WTC11 (cell line): ENCODE results near the gene ARID4B. TPM values are rescaled to one million over a fixed set of nuclear protein-coding genes. Genes with fewer than 3 reads are reported as not detected.

Experiments used
- CBFB ChIP-seq: sonication (generic); formaldehyde crosslinking; IDR thresholded peaks from 2 replicates; pipeline ENCODE4 v1.8.1; 2022; ENCODE audit warnings: mild to moderate bottlenecking, low read depth, missing genetic modification reagents
- CREB1 ChIP-seq: sonication (generic); formaldehyde crosslinking; IDR thresholded peaks from 2 replicates; pipeline ENCODE4 v1.8.0; 2023; ENCODE audit warnings: mild to moderate bottlenecking, missing genetic modification reagents
- ELF4 ChIP-seq: sonication (generic); formaldehyde crosslinking; IDR thresholded peaks from 2 replicates; pipeline ENCODE4 v1.8.1; 2022; ENCODE audit warnings: low read depth, mild to moderate bottlenecking, moderate library complexity, missing genetic modification reagents
- EMX1 ChIP-seq: fragments of 250-450 bp; sonication (Bioruptor Pico); IDR thresholded peaks from 2 replicates; pipeline ENCODE4 v1.8.0; 2021; ENCODE audit warnings: mild to moderate bottlenecking
- ETV6 ChIP-seq: sonication (generic); formaldehyde crosslinking; IDR thresholded peaks from 2 replicates; pipeline ENCODE4 v1.8.1; 2022; ENCODE audit warnings: mild to moderate bottlenecking, missing genetic modification reagents
- FOXK1 ChIP-seq: sonication (generic); formaldehyde crosslinking; IDR thresholded peaks from 2 replicates; pipeline ENCODE4 v1.8.0; 2022; ENCODE audit warnings: mild to moderate bottlenecking, moderate library complexity, missing genetic modification reagents
- FOXP1 ChIP-seq: sonication (generic); formaldehyde crosslinking; IDR thresholded peaks from 2 replicates; pipeline ENCODE4 v1.8.0; 2022; ENCODE audit warnings: missing genetic modification reagents, mild to moderate bottlenecking, moderate library complexity, borderline replicate concordance
- GRHL2 ChIP-seq: fragments of 250-450 bp; sonication (Bioruptor Pico); IDR thresholded peaks from 2 replicates; pipeline ENCODE4 v1.8.0; 2022; ENCODE audit warnings: mild to moderate bottlenecking, moderate library complexity; ENCODE audit not compliant: insufficient replicate concordance, severe bottlenecking
- HMGA2 ChIP-seq: fragments of 250-450 bp; sonication (Bioruptor Pico); IDR thresholded peaks from 2 replicates; pipeline ENCODE4 v1.4.0; 2021; ENCODE audit warnings: mild to moderate bottlenecking, moderate library complexity
- IRF2 ChIP-seq: sonication (generic); formaldehyde crosslinking; IDR thresholded peaks from 2 replicates; pipeline ENCODE4 v1.8.0; 2022; ENCODE audit warnings: low read depth, missing genetic modification reagents, borderline replicate concordance
- NFATC4 ChIP-seq: fragments of 250-450 bp; sonication (Bioruptor Pico); IDR thresholded peaks from 2 replicates; pipeline ENCODE4 v1.9.0; 2021; ENCODE audit warnings: mild to moderate bottlenecking
- NFE2L1 ChIP-seq: sonication (generic); formaldehyde crosslinking; IDR thresholded peaks from 2 replicates; pipeline ENCODE4 v1.8.1; 2023; ENCODE audit warnings: missing genetic modification reagents
- NR1H2 ChIP-seq: sonication (generic); formaldehyde crosslinking; IDR thresholded peaks from 2 replicates; pipeline ENCODE4 v1.9.0; 2021; ENCODE audit warnings: mild to moderate bottlenecking, moderate library complexity, missing genetic modification reagents
- NR2C2 ChIP-seq: sonication (generic); formaldehyde crosslinking; IDR thresholded peaks from 2 replicates; pipeline ENCODE4 v1.8.0; 2022; ENCODE audit warnings: mild to moderate bottlenecking, missing genetic modification reagents
- NR3C1 ChIP-seq: sonication (generic); formaldehyde crosslinking; conservative IDR thresholded peaks from 2 replicates; pipeline ENCODE4 v1.8.1; 2023; ENCODE audit warnings: low read depth, mild to moderate bottlenecking, missing genetic modification reagents
- SMAD4 ChIP-seq: sonication (generic); formaldehyde crosslinking; IDR thresholded peaks from 2 replicates; pipeline ENCODE4 v1.8.0; 2022; ENCODE audit warnings: mild to moderate bottlenecking, missing genetic modification reagents
- SP1 ChIP-seq: sonication (generic); formaldehyde crosslinking; conservative IDR thresholded peaks from 2 replicates; pipeline ENCODE4 v1.8.1; 2022; ENCODE audit warnings: missing genetic modification reagents
- TCF7 ChIP-seq: sonication (generic); formaldehyde crosslinking; IDR thresholded peaks from 2 replicates; pipeline ENCODE4 v1.8.0; 2022; ENCODE audit warnings: mild to moderate bottlenecking, low read depth, missing genetic modification reagents, moderate library complexity
- TEAD1 ChIP-seq: sonication (generic); formaldehyde crosslinking; IDR thresholded peaks from 2 replicates; pipeline ENCODE4 v1.8.0; 2022; ENCODE audit warnings: mild to moderate bottlenecking, missing genetic modification reagents
- TP53 ChIP-seq: sonication (generic); formaldehyde crosslinking; IDR thresholded peaks from 2 replicates; pipeline ENCODE4 v1.8.1; 2023; ENCODE audit warnings: mild to moderate bottlenecking, missing genetic modification reagents
- ZBTB21 ChIP-seq: sonication (generic); formaldehyde crosslinking; IDR thresholded peaks from 2 replicates; pipeline ENCODE4 v1.8.1; 2023; ENCODE audit warnings: mild to moderate bottlenecking, missing genetic modification reagents, borderline replicate concordance
- ZNF138 ChIP-seq: sonication (generic); formaldehyde crosslinking; conservative IDR thresholded peaks from 2 replicates; pipeline ENCODE4 v1.8.1; 2022; ENCODE audit warnings: mild to moderate bottlenecking, moderate library complexity, missing genetic modification reagents
- ZNF317 ChIP-seq: sonication (generic); formaldehyde crosslinking; IDR thresholded peaks from 2 replicates; pipeline ENCODE4 v1.8.1; 2023; ENCODE audit warnings: low read depth, mild to moderate bottlenecking, moderate library complexity, missing genetic modification reagents, borderline replicate concordance
- ZNF416 ChIP-seq: fragments of 250-450 bp; sonication (Bioruptor Pico); IDR thresholded peaks from 2 replicates; pipeline ENCODE4 v1.9.0; 2021; ENCODE audit warnings: mild to moderate bottlenecking, inconsistent platforms
- ZNF671 ChIP-seq: fragments of 250-450 bp; sonication (Bioruptor Pico); IDR thresholded peaks from 2 replicates; pipeline ENCODE4 v1.8.0; 2021; ENCODE audit warnings: mild to moderate bottlenecking
- total RNA-seq: library from RNA; stranded (reverse); gene quantifications from 3 replicates; pipeline ENCODE4 v1.2.3, GENCODE V29; 2021
- TF ChIP-seq, protein P1 (sequence below): sonication (generic); formaldehyde crosslinking; IDR thresholded peaks from 2 replicates; pipeline ENCODE4 v1.8.1; 2022; ENCODE audit warnings: mild to moderate bottlenecking, moderate library complexity, missing genetic modification reagents
- TF ChIP-seq, protein P2 (sequence below): sonication (generic); formaldehyde crosslinking; IDR thresholded peaks from 2 replicates; pipeline ENCODE4 v1.8.1; 2022; ENCODE audit warnings: mild to moderate bottlenecking, missing genetic modification reagents, moderate library complexity, borderline replicate concordance
- TF ChIP-seq, protein P3 (sequence below): fragments of 250-450 bp; sonication (Bioruptor Pico); IDR thresholded peaks from 2 replicates; pipeline ENCODE4 v1.9.0; 2021; ENCODE audit warnings: moderate library complexity, mild to moderate bottlenecking, inconsistent platforms, borderline replicate concordance
- TF ChIP-seq, protein P4 (sequence below): sonication (generic); formaldehyde crosslinking; IDR thresholded peaks from 2 replicates; pipeline ENCODE4 v1.8.1; 2022; ENCODE audit warnings: missing genetic modification reagents, borderline replicate concordance
- TF ChIP-seq, protein P5 (sequence below): sonication (generic); formaldehyde crosslinking; IDR thresholded peaks from 2 replicates; pipeline ENCODE4 v1.8.1; 2023; ENCODE audit warnings: mild to moderate bottlenecking, moderate library complexity, missing genetic modification reagents
- TF ChIP-seq, protein P6 (sequence below): sonication (generic); formaldehyde crosslinking; IDR thresholded peaks from 2 replicates; pipeline ENCODE4 v1.8.1; 2022; ENCODE audit warnings: low read depth, mild to moderate bottlenecking, moderate library complexity, missing genetic modification reagents, borderline replicate concordance
- TF ChIP-seq, protein P7 (sequence below): sonication (generic); formaldehyde crosslinking; conservative IDR thresholded peaks from 2 replicates; pipeline ENCODE4 v1.8.1; 2022; ENCODE audit warnings: mild to moderate bottlenecking, missing genetic modification reagents
- TF ChIP-seq, protein P8 (sequence below): sonication (generic); formaldehyde crosslinking; IDR thresholded peaks from 2 replicates; pipeline ENCODE4 v1.8.1; 2023; ENCODE audit warnings: mild to moderate bottlenecking, missing genetic modification reagents, moderate library complexity

ARID4B gene
- total RNA-seq, 1 experiment from 2014 or later: 35.7 TPM

DNA sequence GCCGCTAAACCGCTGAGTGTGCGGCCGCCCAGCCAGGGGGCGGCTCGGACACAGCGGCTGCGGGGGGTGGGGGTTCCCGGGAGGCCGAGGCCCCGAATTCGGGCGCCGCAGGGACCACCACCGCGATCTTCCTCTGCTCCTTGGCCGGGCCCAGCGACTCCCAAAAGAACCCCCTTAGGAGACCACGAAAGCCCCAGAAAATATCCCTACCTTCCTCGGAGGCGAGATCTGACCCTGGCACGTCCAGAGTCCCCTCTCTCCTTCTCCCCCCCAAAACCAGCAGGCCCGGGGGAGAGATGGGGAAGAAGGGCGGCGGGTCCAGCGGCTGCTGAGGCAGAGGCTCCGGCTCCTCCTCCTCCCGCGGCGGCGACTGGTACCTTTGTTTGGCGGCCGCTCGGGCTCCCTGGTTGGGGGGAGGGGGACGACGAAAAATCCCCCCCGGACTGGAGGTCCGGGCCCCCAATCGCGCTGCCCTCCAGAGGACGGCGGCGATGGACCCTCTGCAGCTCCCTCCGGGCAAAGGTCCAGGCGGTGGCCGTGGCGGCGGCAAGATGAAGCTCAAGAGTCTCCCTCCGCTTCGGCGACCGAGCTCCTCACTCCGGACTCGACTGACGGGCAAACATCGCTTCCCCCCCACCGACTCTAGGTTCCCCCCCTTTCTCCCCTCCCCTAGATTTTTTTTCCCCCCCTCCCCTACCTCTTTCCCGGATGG, at the start of gene ARID4B (continued):
- TF ChIP-seq, protein P1, sequence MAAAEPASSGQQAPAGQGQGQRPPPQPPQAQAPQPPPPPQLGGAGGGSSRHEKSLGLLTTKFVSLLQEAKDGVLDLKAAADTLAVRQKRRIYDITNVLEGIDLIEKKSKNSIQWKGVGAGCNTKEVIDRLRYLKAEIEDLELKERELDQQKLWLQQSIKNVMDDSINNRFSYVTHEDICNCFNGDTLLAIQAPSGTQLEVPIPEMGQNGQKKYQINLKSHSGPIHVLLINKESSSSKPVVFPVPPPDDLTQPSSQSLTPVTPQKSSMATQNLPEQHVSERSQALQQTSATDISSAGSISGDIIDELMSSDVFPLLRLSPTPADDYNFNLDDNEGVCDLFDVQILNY (CRISPR knock-in tag): peak; percentile 58
- TF ChIP-seq, protein P2, sequence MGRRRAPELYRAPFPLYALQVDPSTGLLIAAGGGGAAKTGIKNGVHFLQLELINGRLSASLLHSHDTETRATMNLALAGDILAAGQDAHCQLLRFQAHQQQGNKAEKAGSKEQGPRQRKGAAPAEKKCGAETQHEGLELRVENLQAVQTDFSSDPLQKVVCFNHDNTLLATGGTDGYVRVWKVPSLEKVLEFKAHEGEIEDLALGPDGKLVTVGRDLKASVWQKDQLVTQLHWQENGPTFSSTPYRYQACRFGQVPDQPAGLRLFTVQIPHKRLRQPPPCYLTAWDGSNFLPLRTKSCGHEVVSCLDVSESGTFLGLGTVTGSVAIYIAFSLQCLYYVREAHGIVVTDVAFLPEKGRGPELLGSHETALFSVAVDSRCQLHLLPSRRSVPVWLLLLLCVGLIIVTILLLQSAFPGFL (CRISPR knock-in tag): no peak
- TF ChIP-seq SMAD4 (CRISPR knock-in tag) (no peak), EMX1 (CRISPR knock-in tag) (no peak), ZNF317 (CRISPR knock-in tag) (no peak), GRHL2 (CRISPR knock-in tag) (no peak), FOXP1 (0 out of 2 replicates have a peak, but pooled peaks have one; percentile 24), TP53 (0 out of 2 replicates have a peak, but pooled peaks have one; percentile 13), ETV6 (CRISPR knock-in tag) (no peak), ZNF416 (CRISPR knock-in tag) (no peak), ZNF138 (CRISPR knock-in tag) (no peak), NR1H2 (CRISPR knock-in tag) (no peak), NFE2L1 (no peak), ELF4 (CRISPR knock-in tag) (no peak), TEAD1 (CRISPR knock-in tag) (peak; percentile 77; the same call in 1 of the 2 replicates), IRF2 (CRISPR knock-in tag) (no peak), FOXK1 (CRISPR knock-in tag) (no peak), NR2C2 (CRISPR knock-in tag) (no peak), HMGA2 (CRISPR knock-in tag) (no peak), ZBTB21 (no peak), TCF7 (CRISPR knock-in tag) (no peak), CBFB (CRISPR knock-in tag) (no peak), CREB1 (CRISPR knock-in tag) (no peak), NFATC4 (no peak), ZNF671 (CRISPR knock-in tag) (no peak), SP1 (CRISPR knock-in tag) (no peak), NR3C1 (CRISPR knock-in tag) (no peak)
- TF ChIP-seq, protein P3, sequence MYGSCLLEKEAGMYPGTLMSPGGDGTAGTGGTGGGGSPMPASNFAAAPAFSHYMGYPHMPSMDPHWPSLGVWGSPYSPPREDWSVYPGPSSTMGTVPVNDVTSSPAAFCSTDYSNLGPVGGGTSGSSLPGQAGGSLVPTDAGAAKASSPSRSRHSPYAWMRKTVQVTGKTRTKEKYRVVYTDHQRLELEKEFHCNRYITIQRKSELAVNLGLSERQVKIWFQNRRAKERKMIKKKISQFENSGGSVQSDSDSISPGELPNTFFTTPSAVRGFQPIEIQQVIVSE: no peak
- TF ChIP-seq, protein P4, sequence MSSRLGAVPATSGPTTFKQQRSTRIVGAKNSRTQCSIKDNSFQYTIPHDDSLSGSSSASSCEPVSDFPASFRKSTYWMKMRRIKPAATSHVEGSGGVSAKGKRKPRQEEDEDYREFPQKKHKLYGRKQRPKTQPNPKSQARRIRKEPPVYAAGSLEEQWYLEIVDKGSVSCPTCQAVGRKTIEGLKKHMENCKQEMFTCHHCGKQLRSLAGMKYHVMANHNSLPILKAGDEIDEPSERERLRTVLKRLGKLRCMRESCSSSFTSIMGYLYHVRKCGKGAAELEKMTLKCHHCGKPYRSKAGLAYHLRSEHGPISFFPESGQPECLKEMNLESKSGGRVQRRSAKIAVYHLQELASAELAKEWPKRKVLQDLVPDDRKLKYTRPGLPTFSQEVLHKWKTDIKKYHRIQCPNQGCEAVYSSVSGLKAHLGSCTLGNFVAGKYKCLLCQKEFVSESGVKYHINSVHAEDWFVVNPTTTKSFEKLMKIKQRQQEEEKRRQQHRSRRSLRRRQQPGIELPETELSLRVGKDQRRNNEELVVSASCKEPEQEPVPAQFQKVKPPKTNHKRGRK (CRISPR knock-in tag): no peak
- TF ChIP-seq, protein P5, sequence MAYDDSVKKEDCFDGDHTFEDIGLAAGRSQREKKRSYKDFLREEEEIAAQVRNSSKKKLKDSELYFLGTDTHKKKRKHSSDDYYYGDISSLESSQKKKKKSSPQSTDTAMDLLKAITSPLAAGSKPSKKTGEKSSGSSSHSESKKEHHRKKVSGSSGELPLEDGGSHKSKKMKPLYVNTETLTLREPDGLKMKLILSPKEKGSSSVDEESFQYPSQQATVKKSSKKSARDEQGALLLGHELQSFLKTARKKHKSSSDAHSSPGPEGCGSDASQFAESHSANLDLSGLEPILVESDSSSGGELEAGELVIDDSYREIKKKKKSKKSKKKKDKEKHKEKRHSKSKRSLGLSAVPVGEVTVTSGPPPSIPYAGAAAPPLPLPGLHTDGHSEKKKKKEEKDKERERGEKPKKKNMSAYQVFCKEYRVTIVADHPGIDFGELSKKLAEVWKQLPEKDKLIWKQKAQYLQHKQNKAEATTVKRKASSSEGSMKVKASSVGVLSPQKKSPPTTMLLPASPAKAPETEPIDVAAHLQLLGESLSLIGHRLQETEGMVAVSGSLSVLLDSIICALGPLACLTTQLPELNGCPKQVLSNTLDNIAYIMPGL (CRISPR knock-in tag): no peak
- TF ChIP-seq, protein P6, sequence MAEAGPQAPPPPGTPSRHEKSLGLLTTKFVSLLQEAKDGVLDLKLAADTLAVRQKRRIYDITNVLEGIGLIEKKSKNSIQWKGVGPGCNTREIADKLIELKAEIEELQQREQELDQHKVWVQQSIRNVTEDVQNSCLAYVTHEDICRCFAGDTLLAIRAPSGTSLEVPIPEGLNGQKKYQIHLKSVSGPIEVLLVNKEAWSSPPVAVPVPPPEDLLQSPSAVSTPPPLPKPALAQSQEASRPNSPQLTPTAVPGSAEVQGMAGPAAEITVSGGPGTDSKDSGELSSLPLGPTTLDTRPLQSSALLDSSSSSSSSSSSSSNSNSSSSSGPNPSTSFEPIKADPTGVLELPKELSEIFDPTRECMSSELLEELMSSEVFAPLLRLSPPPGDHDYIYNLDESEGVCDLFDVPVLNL (CRISPR knock-in tag): no peak
- TF ChIP-seq, protein P7, sequence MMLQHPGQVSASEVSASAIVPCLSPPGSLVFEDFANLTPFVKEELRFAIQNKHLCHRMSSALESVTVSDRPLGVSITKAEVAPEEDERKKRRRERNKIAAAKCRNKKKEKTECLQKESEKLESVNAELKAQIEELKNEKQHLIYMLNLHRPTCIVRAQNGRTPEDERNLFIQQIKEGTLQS: no peak
- TF ChIP-seq, protein P8, sequence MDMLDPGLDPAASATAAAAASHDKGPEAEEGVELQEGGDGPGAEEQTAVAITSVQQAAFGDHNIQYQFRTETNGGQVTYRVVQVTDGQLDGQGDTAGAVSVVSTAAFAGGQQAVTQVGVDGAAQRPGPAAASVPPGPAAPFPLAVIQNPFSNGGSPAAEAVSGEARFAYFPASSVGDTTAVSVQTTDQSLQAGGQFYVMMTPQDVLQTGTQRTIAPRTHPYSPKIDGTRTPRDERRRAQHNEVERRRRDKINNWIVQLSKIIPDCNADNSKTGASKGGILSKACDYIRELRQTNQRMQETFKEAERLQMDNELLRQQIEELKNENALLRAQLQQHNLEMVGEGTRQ (CRISPR knock-in tag): no peak
